HEK293 (cell line): Measurements from ENCODE around the gene GAST.

Experiments used
- EGR2 ChIP-seq: fragments of 450-650 bp; formaldehyde crosslinking; IDR thresholded peaks from 2 replicates; pipeline ENCODE4 v1.5.1; 2016; ENCODE audit warnings: low read depth, missing biosample characterization, missing genetic modification characterization
- INSM2 ChIP-seq: fragments of 450-650 bp; formaldehyde crosslinking; IDR thresholded peaks from 2 replicates; pipeline ENCODE4 v1.5.1; 2016; ENCODE audit warnings: missing biosample characterization, missing genetic modification characterization
- KLF8 ChIP-seq: fragments of 450-650 bp; formaldehyde crosslinking; IDR thresholded peaks from 2 replicates; pipeline ENCODE4 v1.5.1; 2016; ENCODE audit warnings: missing biosample characterization, missing genetic modification characterization
- SCRT2 ChIP-seq: fragments of 450-650 bp; formaldehyde crosslinking; IDR thresholded peaks from 2 replicates; pipeline ENCODE4 v1.5.1; 2016; ENCODE audit warnings: missing biosample characterization, missing genetic modification characterization
- TRIM28 ChIP-seq: IDR thresholded peaks from 2 replicates; pipeline ENCODE4 v1.6.1; 2011; ENCODE audit warnings: low read length, control low read depth, borderline replicate concordance
- ZBTB49 ChIP-seq: fragments of 450-650 bp; formaldehyde crosslinking; IDR thresholded peaks from 2 replicates; pipeline ENCODE4 v1.5.1; 2016; ENCODE audit warnings: missing biosample characterization, missing genetic modification characterization, low read depth
- ZFHX2 ChIP-seq: fragments of 450-650 bp; formaldehyde crosslinking; conservative IDR thresholded peaks from 2 replicates; pipeline ENCODE4 v1.5.1; 2016; ENCODE audit warnings: missing biosample characterization, missing genetic modification characterization
- ZIC2 ChIP-seq: fragments of 450-650 bp; formaldehyde crosslinking; IDR thresholded peaks from 2 replicates; pipeline ENCODE4 v1.5.1; 2016; ENCODE audit warnings: missing biosample characterization, missing genetic modification characterization
- ZNF114 ChIP-seq: fragments of 450-650 bp; formaldehyde crosslinking; IDR thresholded peaks from 2 replicates; pipeline ENCODE4 v1.5.0; 2017; ENCODE audit warnings: missing biosample characterization, missing genetic modification characterization
- ZNF132 ChIP-seq: fragments of 450-650 bp; formaldehyde crosslinking; IDR thresholded peaks from 2 replicates; pipeline ENCODE4 v1.5.1; 2017; ENCODE audit warnings: missing biosample characterization, missing genetic modification characterization, borderline replicate concordance
- ZNF184 ChIP-seq: fragments of 450-650 bp; IDR thresholded peaks from 2 replicates; pipeline ENCODE4 v1.5.1; 2018; ENCODE audit warnings: missing biosample characterization, mild to moderate bottlenecking, missing genetic modification characterization
- ZNF2 ChIP-seq: fragments of 450-650 bp; formaldehyde crosslinking; IDR thresholded peaks from 2 replicates; pipeline ENCODE4 v1.5.1; 2016; ENCODE audit warnings: missing biosample characterization, missing genetic modification characterization
- ZNF221 ChIP-seq: fragments of 450-650 bp; formaldehyde crosslinking; IDR thresholded peaks from 2 replicates; pipeline ENCODE4 v1.5.1; 2017; ENCODE audit warnings: missing biosample characterization, missing genetic modification characterization, borderline replicate concordance
- ZNF266 ChIP-seq: fragments of 450-650 bp; formaldehyde crosslinking; IDR thresholded peaks from 2 replicates; pipeline ENCODE4 v1.5.1; 2016; ENCODE audit warnings: missing biosample characterization, missing genetic modification characterization, low read depth
- ZNF391 ChIP-seq: fragments of 450-650 bp; formaldehyde crosslinking; IDR thresholded peaks from 2 replicates; pipeline ENCODE4 v1.5.1; 2016; ENCODE audit warnings: low read depth, missing biosample characterization, missing genetic modification characterization, borderline replicate concordance
- ZNF449 ChIP-seq: fragments of 450-650 bp; formaldehyde crosslinking; IDR thresholded peaks from 2 replicates; pipeline ENCODE4 v1.5.1; 2017; ENCODE audit warnings: missing biosample characterization, mild to moderate bottlenecking, missing genetic modification characterization, moderate library complexity
- ZNF473 ChIP-seq: fragments of 450-650 bp; formaldehyde crosslinking; IDR thresholded peaks from 2 replicates; pipeline ENCODE4 v1.5.1; 2017; ENCODE audit warnings: missing biosample characterization, missing genetic modification characterization
- ZNF514 ChIP-seq: fragments of 450-650 bp; formaldehyde crosslinking; IDR thresholded peaks from 2 replicates; pipeline ENCODE4 v1.5.1; 2016; ENCODE audit warnings: missing biosample characterization, missing genetic modification characterization
- ZNF555 ChIP-seq: fragments of 450-650 bp; formaldehyde crosslinking; conservative IDR thresholded peaks from 2 replicates; pipeline ENCODE4 v1.5.1; 2017; ENCODE audit warnings: missing biosample characterization, mild to moderate bottlenecking, missing genetic modification characterization, inconsistent platforms
- ZNF561 ChIP-seq: fragments of 450-650 bp; IDR thresholded peaks from 2 replicates; pipeline ENCODE4 v1.5.1; 2018; ENCODE audit warnings: missing biosample characterization, missing genetic modification characterization, borderline replicate concordance
- ZNF585B ChIP-seq: fragments of 450-650 bp; formaldehyde crosslinking; IDR thresholded peaks from 2 replicates; pipeline ENCODE4 v1.5.1; 2016; ENCODE audit warnings: missing biosample characterization, missing genetic modification characterization
- ZNF596 ChIP-seq: fragments of 450-650 bp; IDR thresholded peaks from 2 replicates; pipeline ENCODE4 v1.5.0; 2018; ENCODE audit warnings: missing biosample characterization, mild to moderate bottlenecking, missing genetic modification characterization, moderate library complexity
- ZNF600 ChIP-seq: fragments of 450-650 bp; formaldehyde crosslinking; IDR thresholded peaks from 2 replicates; pipeline ENCODE4 v1.5.1; 2016; ENCODE audit warnings: missing biosample characterization, missing genetic modification characterization
- ZNF623 ChIP-seq: fragments of 450-650 bp; formaldehyde crosslinking; IDR thresholded peaks from 2 replicates; pipeline ENCODE4 v1.5.1; 2016; ENCODE audit warnings: missing biosample characterization, missing genetic modification characterization
- ZNF626 ChIP-seq: fragments of 450-650 bp; sonication (Bioruptor Pico); formaldehyde crosslinking; IDR thresholded peaks from 2 replicates; pipeline ENCODE4 v1.5.1; 2018; ENCODE audit warnings: missing biosample characterization, missing genetic modification characterization, inconsistent platforms
- ZNF664 ChIP-seq: fragments of 450-650 bp; formaldehyde crosslinking; IDR thresholded peaks from 2 replicates; pipeline ENCODE4 v1.5.1; 2016; ENCODE audit warnings: missing biosample characterization, missing genetic modification characterization
- ZNF777 ChIP-seq: fragments of 450-650 bp; formaldehyde crosslinking; IDR thresholded peaks from 2 replicates; pipeline ENCODE4 v1.5.1; 2017; ENCODE audit warnings: missing biosample characterization, missing genetic modification characterization, borderline replicate concordance
- ZNF785 ChIP-seq: fragments of 450-650 bp; formaldehyde crosslinking; IDR thresholded peaks from 2 replicates; pipeline ENCODE4 v1.5.1; 2016; ENCODE audit warnings: missing biosample characterization, missing genetic modification characterization
- ZNF791 ChIP-seq: fragments of 450-650 bp; formaldehyde crosslinking; IDR thresholded peaks from 2 replicates; pipeline ENCODE4 v1.5.1; 2016; ENCODE audit warnings: missing biosample characterization, missing genetic modification characterization
- ZSCAN30 ChIP-seq: fragments of 450-650 bp; IDR thresholded peaks from 2 replicates; pipeline ENCODE4 v1.5.1; 2018; ENCODE audit warnings: missing biosample characterization, mild to moderate bottlenecking, missing genetic modification characterization, moderate library complexity
- TF ChIP-seq, protein P1 (sequence below): fragments of 450-650 bp; formaldehyde crosslinking; IDR thresholded peaks from 2 replicates; pipeline ENCODE4 v1.5.1; 2017; ENCODE audit warnings: missing biosample characterization, missing genetic modification characterization
- TF ChIP-seq, protein P2 (sequence below): fragments of 450-650 bp; formaldehyde crosslinking; IDR thresholded peaks from 2 replicates; pipeline ENCODE4 v1.5.1; 2016; ENCODE audit warnings: missing biosample characterization, missing genetic modification characterization

Gene GAST

GRCh38 chr17:41687828-41688640 lies 24.1 kb upstream of the GAST start (continued):
- TF ChIP-seq ZNF221 (tag by site-specific recombination) = no peak
- no peak for TF ChIP-seq ZNF626
- TF ChIP-seq ZNF623 (tag by site-specific recombination) = no peak
- no peak for TF ChIP-seq ZNF114 (tag by site-specific recombination)
- TF ChIP-seq ZNF391 (tag by site-specific recombination) = peak; percentile 36; the same call in 1 of the 2 replicates
- TF ChIP-seq, protein P1, sequence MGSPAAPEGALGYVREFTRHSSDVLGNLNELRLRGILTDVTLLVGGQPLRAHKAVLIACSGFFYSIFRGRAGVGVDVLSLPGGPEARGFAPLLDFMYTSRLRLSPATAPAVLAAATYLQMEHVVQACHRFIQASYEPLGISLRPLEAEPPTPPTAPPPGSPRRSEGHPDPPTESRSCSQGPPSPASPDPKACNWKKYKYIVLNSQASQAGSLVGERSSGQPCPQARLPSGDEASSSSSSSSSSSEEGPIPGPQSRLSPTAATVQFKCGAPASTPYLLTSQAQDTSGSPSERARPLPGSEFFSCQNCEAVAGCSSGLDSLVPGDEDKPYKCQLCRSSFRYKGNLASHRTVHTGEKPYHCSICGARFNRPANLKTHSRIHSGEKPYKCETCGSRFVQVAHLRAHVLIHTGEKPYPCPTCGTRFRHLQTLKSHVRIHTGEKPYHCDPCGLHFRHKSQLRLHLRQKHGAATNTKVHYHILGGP = no peak
- no peak for TF ChIP-seq ZNF777 (tag by site-specific recombination)
- TF ChIP-seq SCRT2 (tag by site-specific recombination) = peak; percentile 96
- TF ChIP-seq ZFHX2 (tag by site-specific recombination) = peak; percentile 92
- peak; percentile 75 for TF ChIP-seq ZNF664
- TF ChIP-seq ZNF791 (tag by site-specific recombination) = no peak
- no peak for TF ChIP-seq KLF8
- TF ChIP-seq ZIC2 = peak; percentile 59
- TF ChIP-seq TRIM28 = peak; percentile 72
- TF ChIP-seq EGR2 = peak; percentile 92
- TF ChIP-seq ZNF449 (tag by site-specific recombination) = peak; percentile 28; the same call in 1 of the 2 replicates
- TF ChIP-seq ZNF561 (tag by site-specific recombination) = peak; percentile 81
- no peak for TF ChIP-seq ZNF266
- no peak for TF ChIP-seq INSM2
- TF ChIP-seq, protein P2, sequence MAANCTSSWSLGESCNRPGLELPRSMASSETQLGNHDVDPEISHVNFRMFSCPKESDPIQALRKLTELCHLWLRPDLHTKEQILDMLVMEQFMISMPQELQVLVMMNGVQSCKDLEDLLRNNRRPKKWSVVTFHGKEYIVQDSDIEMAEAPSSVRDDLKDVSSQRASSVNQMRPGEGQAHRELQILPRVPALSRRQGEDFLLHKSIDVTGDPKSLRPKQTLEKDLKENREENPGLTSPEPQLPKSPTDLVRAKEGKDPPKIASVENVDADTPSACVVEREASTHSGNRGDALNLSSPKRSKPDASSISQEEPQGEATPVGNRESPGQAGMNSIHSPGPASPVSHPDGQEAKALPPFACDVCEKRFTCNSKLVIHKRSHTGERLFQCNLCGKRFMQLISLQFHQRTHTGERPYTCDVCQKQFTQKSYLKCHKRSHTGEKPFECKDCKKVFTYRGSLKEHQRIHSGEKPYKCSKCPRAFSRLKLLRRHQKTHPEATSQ = no peak
- TF ChIP-seq ZNF184 (tag by site-specific recombination) = peak; percentile 64; the same call in 1 of the 2 replicates
- no peak for TF ChIP-seq ZNF600 (tag by site-specific recombination)
- TF ChIP-seq ZBTB49 (tag by site-specific recombination) = no peak
- TF ChIP-seq ZSCAN30 = no peak
- no peak for TF ChIP-seq ZNF514 (tag by site-specific recombination)
- TF ChIP-seq ZNF132 (tag by site-specific recombination) = no peak
- TF ChIP-seq ZNF473 (tag by site-specific recombination) = no peak
- 0 out of 2 replicates have a peak, but pooled peaks have one; percentile 21 for TF ChIP-seq ZNF2 (tag by site-specific recombination)
- TF ChIP-seq ZNF596 (tag by site-specific recombination) = no peak
- no peak for TF ChIP-seq ZNF785 (tag by site-specific recombination)
- TF ChIP-seq ZNF555 (tag by site-specific recombination) = no peak
- TF ChIP-seq ZNF585B (tag by site-specific recombination) = no peak
